HG03439 (cell line): Measurements from ENCODE around the gene NRP1.
"Not testable (repeated sequence)": the region's sequence is repeated elsewhere in the genome, so short reads cannot be mapped to it uniquely, and the experiment has no call there.

Experiments used
- ATAC-seq: cut with Tn5 transposase; IDR thresholded peaks from one replicate; pipeline ENCODE4 v1.9.1; 2021; ENCODE audit warnings: mild to moderate bottlenecking, moderate library complexity; ENCODE audit not compliant: unreplicated experiment

The NRP1 gene

GRCh38 chr10:33325929-33326328 lies 8.5 kb downstream of the NRP1 start:
- ATAC-seq, result no peak

- no peak for ATAC-seq
Measured at GRCh38 chr10:33323721-33324120, 10.7 kb downstream of the NRP1 start.

DNA sequence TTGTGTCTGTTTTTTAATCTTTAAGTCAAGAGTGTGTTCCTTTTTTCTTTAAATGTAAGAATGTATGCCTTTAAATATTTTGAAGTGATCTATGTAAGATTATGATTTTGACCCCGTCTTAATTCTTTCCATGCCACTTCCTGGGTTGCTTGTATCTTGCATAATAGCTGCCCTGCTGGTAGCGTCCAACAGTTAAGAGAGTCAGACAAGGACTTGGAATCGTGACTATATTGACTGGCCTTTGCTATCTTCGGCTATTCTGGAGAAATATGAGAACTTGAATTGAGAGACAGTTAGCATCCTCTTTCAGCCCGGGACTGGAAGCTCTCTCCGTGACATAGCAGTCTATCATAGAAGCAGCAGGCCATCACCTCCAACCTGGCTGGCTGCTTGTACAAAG lies 13.0 kb downstream of the NRP1 start:
- no peak for ATAC-seq

- no peak for ATAC-seq
Measured at GRCh38 chr10:33320288-33320687, 14.2 kb downstream of the NRP1 start.

- no peak for ATAC-seq
Measured at GRCh38 chr10:33315891-33316290, 18.6 kb downstream of the NRP1 start.

DNA sequence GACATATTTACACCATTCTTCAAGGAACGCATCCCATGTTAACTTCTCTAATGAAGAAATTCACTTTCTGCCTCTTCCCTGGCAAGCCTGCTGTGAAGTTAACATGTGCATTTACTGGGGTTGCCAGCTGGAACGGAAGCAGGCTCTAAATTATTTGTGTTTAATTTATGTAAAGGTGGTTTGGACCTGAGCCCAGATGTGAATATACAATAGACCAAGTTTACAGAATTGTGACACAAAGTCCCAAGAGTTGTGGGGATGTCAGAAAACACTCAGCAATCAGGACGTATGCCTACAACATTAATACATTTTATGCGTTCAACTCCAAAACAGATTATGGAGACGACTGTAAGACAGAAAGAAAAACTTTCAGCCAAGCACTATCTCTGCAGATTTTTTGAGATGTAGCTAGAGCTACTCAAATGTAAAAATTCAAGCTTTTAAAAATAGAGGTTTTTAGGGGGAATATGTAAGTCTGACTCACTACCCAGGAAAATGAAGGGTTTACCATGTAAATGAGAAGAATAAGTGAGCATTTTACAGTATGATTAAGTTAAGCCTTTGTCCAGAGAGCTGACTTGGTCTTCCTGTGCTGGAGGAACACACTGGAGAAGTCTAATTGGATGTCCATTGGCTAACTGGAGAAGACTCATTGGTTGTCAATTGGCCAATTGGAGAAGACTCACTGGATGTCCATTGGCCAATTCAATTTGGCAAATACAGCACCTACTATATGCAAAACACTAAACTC lies 19.5 kb downstream of the NRP1 start:
- ATAC-seq, result no peak

- ATAC-seq, result no peak
Measured at GRCh38 chr10:33311640-33312039, 22.8 kb downstream of the NRP1 start.

DNA sequence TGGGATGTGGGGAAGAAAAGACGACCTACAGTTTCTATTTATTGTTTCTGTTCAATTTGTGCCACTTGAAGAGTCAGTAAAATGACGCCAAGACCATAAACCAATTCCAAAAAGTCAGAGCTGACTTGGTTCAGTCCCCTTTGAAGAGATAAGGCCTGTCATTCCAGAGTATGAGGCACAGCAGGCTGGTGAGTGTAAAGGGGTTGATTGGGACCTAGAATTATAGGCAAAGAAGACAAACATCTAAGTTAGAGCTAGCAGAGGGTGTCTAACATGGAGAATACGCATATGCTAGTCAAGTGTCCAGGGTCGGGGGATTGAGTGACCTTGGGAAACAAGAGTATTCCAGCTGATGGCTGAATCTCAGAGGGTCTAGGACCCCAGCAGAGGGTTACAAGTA lies 23.6 kb downstream of the NRP1 start:
- no peak for ATAC-seq

DNA sequence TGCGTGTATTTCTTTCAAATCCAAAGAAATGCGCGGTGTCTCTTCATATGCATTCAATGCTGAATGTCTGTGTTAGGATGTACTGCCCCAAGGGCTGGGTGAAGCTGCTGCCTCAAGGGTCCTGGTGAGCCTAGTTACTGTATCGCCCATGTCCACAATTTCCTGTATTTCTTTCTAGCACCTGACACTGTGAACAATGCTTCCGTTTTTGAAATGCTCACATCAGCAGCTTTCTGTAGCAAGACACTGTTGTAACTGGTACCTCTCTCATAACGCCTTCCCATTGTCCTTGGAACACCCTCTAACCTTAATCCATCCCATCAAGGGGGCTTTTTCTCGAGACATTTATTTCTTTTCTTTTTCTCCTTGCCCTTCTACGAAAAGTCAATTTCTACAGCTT lies 25.1 kb downstream of the NRP1 start:
- ATAC-seq, result no peak

- ATAC-seq, result no peak
Measured at GRCh38 chr10:33307835-33308234, 26.6 kb downstream of the NRP1 start.

DNA sequence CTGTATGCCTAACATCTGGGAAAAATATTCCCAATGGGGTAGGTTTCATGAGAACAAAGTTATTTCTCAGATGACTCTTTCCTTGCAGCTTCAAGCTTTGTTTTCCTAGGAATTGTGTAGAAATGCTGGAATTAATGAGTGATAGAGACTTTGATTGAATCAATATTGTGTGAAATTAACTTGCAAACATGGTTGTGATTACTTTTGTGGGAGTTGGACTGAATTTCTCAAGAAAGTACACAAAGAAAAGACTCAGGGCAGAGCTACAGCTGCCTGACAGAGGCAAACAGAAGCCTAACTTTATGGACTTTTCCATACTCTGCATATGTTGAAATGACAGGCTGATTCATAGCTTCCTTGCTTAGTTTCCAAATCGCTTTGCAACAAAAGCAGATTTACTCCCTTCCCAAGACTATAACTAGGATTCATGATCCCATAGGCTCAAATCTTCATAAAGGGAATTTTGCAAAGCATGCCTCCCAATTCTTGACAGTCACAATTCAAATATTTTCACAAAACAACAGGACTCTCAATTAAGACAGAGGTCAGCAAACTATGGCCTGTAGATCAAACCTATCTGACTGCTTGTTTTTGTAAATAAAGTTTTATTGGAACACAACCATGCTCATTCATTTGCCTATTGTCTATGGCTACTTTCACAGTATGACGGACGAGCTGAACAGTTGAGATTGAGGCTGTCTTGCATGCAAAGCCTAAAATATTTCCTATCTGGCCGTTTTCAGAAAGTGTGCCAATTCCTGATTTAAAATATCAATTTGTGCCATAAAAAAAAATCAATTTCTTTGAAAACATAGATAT lies 27.6 kb downstream of the NRP1 start:
- ATAC-seq, result no peak

DNA sequence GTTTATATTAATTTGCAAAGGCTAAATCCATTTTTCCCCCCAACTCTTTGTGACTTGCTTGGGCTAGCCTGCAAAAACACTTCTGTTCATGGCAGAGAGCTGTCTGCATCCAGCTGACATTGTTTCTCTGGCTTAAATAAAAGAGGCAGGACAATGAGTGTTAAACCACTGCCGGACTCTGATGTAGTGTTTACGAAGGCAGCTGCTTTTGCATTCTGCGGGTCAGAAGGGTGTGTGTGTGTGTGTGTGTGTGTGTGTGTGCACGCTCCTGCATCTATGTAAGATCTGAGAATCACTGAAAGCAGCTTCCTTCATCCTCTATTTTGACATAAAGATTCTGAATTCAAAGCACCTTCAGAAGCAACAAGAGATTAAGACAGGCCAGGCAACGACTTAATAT lies 28.3 kb downstream of the NRP1 start:
- ATAC-seq, result no peak

GRCh38 chr10:33304423-33305225 lies 29.8 kb downstream of the NRP1 start:
- ATAC-seq, result no peak

DNA sequence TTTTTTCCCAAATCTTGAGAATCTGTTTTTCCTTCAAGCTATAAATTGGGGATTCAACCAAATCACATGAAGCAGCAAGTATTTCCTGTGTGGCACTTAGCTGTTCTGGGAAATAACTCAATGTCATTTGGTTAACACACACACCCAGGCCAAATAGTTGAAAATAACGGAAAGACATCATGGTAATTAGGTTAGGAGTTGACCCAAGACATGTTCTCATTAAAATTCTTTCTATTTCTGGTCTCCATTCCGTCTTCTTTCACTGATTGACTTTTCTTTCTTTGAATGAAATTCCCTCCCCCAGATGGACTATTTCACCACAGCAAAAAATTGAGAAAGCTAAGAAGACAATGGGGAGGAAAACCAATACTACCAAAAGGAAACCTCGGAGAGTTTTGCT lies 30.5 kb downstream of the NRP1 start:
- no peak for ATAC-seq

GRCh38 chr10:33302208-33302829 lies 32.1 kb downstream of the NRP1 start:
- no peak for ATAC-seq

DNA sequence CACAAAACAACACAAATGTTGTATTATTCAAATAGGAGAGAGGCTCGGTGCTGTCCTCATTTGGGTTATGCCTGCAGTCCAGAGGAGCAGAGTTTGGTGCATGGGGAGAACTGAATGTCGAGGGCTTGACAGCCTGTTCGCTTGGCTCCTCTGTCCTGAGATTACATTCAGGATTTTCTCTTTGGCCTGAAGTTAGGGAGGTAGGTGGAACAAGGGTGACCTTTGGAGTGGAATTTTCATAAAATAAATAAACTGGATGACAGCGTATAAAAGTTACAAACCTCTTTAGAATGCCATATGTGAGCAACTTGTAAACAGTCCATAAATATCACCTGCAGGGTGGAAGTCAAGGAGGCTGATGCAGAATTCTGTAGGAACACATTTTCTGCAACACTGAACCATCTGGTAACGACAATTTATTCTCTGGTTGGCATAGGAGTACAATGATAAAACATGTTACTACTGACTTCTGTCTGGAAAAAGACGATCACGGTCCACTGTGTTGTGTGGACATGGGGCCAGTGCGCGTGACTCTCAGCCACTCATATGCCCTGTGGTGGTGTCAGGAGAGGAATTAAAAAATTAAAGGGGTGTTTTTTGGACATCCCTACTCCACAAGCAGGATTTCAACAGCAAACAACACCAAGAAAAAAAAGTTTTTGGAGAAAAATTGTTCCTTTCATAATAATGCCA lies 33.2 kb downstream of the NRP1 start:
- no peak for ATAC-seq

GRCh38 chr10:33300544-33300943 lies 33.9 kb downstream of the NRP1 start:
- not testable (repeated sequence) for ATAC-seq

DNA sequence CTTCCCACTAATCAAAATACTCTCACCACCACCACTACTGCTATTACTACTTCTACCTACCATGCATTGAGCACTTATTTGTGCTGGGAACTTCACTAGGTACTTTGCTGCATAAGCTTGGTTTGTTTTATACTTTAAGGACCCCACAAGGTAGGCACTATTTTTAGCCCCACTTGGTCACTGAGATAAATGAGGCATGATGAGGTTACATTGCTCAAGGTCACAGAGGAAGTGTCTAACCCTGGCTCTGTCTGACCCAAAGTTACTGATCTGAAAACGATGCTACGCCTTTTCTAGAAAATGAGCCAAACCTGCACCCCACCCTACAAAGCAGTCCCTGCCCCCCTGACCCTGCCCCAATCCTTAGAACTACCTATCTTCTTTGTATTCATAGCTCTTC lies 35.6 kb downstream of the NRP1 start:
- no peak for ATAC-seq

GRCh38 chr10:33298110-33298509 lies 36.4 kb downstream of the NRP1 start:
- no peak for ATAC-seq

GRCh38 chr10:33295851-33296250 lies 38.6 kb downstream of the NRP1 start:
- no peak for ATAC-seq
